Endothelial cell (in vitro differentiated cells): Measurements from ENCODE around the gene ZNHIT2. TPM values are rescaled to one million over a fixed set of nuclear protein-coding genes. Genes with fewer than 3 reads are reported as not detected.

Experiments used
- DNase-seq: peaks from one replicate; pipeline ENCODE4 v3.0.0; 2021; ENCODE audit warnings: low spot score
- H3K27ac Mint-ChIP-seq: one replicate; pipeline ENCODE4 v1.8.0; 2021; ENCODE audit warnings: mixed read lengths, inconsistent platforms; ENCODE audit not compliant: unreplicated experiment
- H3K27me3 Mint-ChIP-seq: one replicate; pipeline ENCODE4 v1.8.0; 2021; ENCODE audit warnings: mild to moderate bottlenecking, moderate library complexity, mixed read lengths, inconsistent platforms; ENCODE audit not compliant: unreplicated experiment
- H3K36me3 Mint-ChIP-seq: one replicate; pipeline ENCODE4 v1.8.0; 2021; ENCODE audit warnings: mild to moderate bottlenecking, low read depth, mixed read lengths, inconsistent platforms; ENCODE audit not compliant: unreplicated experiment
- H3K4me1 Mint-ChIP-seq: one replicate; pipeline ENCODE4 v1.8.0; 2021; ENCODE audit warnings: mild to moderate bottlenecking, mixed read lengths, inconsistent platforms; ENCODE audit not compliant: unreplicated experiment
- H3K4me3 Mint-ChIP-seq: one replicate; pipeline ENCODE4 v1.8.0; 2021; ENCODE audit warnings: mild to moderate bottlenecking, mixed read lengths, inconsistent platforms; ENCODE audit not compliant: unreplicated experiment
- H3K9me3 Mint-ChIP-seq: one replicate; pipeline ENCODE4 v1.8.0; 2021; ENCODE audit warnings: mixed read lengths, inconsistent platforms; ENCODE audit not compliant: unreplicated experiment
- total RNA-seq: library from RNA; stranded (reverse); fragmentation: NEBNext Ultra II Directional; extraction: Animal tissue kit (Norgen Biotek cat#: 25700); gene quantifications from one replicate; pipeline ENCODE4 v1.2.1, GENCODE V29; 2021; ENCODE audit not compliant: unreplicated experiment
- TF ChIP-seq, protein P1 (sequence below): fragments of 200-600 bp; sonication (generic); IDR thresholded peaks from one replicate; pipeline ENCODE4 v1.5.0; 2021; ENCODE audit warnings: antibody characterized with exemption; ENCODE audit not compliant: unreplicated experiment

The ZNHIT2 gene
- total RNA-seq, 1 donor from 2014 or later: 6.0 TPM

- TF ChIP-seq, protein P1, sequence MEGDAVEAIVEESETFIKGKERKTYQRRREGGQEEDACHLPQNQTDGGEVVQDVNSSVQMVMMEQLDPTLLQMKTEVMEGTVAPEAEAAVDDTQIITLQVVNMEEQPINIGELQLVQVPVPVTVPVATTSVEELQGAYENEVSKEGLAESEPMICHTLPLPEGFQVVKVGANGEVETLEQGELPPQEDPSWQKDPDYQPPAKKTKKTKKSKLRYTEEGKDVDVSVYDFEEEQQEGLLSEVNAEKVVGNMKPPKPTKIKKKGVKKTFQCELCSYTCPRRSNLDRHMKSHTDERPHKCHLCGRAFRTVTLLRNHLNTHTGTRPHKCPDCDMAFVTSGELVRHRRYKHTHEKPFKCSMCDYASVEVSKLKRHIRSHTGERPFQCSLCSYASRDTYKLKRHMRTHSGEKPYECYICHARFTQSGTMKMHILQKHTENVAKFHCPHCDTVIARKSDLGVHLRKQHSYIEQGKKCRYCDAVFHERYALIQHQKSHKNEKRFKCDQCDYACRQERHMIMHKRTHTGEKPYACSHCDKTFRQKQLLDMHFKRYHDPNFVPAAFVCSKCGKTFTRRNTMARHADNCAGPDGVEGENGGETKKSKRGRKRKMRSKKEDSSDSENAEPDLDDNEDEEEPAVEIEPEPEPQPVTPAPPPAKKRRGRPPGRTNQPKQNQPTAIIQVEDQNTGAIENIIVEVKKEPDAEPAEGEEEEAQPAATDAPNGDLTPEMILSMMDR: no peak
- H3K36me3 Mint-ChIP-seq: no peaks in the 10 kb centered on the region
- H3K9me3 Mint-ChIP-seq: no peaks in the 10 kb centered on the region
- H3K4me1 Mint-ChIP-seq: no peaks in the 10 kb centered on the region
- no peak overlapping the region for H3K4me3 Mint-ChIP-seq
- H3K27ac Mint-ChIP-seq: no peak overlapping the region
- H3K27me3 Mint-ChIP-seq: no peaks in the 10 kb centered on the region
- no peak for DNase-seq
Observed at GRCh38 chr11:65160643-65161042, 43.1 kb upstream of the ZNHIT2 start.

DNA sequence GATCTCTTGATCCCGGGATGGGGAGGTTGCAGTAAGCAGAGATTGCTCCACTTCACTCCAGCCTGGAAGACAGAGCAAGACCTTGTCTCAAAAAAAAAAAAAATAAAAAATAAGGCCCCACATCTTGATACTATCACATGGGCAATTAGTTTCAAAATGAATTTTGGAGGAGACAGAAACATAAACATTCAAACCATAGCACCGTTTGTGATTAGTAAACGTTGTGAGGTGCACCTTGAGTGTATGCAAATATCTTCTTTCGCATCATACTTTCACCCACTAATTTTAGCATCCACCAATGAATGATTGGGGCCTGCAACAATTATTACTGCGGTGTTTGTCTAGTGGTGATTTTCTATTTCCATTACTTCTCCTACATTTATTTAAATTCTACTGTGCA lies 41.5 kb upstream of the ZNHIT2 start:
- Mint-ChIP-seq H3K36me3 (no peaks in the 10 kb centered on the region), H3K27me3 (no peaks in the 10 kb centered on the region), H3K4me1 (no peaks in the 10 kb centered on the region), H3K9me3 (no peaks in the 10 kb centered on the region), H3K27ac (no peak overlapping the region), H3K4me3 (no peak overlapping the region)
- no peak for DNase-seq
- TF ChIP-seq, protein P1: no peak

DNA sequence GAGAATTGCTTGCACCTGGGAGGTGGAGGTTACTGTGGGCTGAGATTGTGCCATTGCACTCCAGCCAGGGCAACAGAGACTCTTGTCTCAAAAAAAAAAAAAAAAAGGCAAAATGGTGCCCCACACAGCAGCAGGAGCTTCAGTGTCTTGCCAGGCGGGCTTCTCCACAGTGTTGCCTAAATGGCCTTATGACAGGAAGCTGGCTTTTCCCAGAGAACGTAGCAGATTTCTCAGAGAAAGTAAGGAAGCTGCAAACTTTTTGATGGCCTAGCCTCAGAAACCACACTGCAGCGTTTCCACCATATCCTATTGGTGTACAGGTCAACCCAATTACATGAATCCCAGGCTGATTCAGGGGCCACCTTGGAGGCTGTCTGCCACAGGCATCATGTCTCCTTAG lies 39.8 kb upstream of the ZNHIT2 start:
- H3K27ac Mint-ChIP-seq: no peak overlapping the region
- no peaks in the 10 kb centered on the region for H3K36me3 Mint-ChIP-seq
- no peaks in the 10 kb centered on the region for H3K27me3 Mint-ChIP-seq
- TF ChIP-seq, protein P1: no peak
- no peak overlapping the region for H3K4me3 Mint-ChIP-seq
- H3K4me1 Mint-ChIP-seq: no peaks in the 10 kb centered on the region
- H3K9me3 Mint-ChIP-seq: no peaks in the 10 kb centered on the region
- no peak for DNase-seq

DNA sequence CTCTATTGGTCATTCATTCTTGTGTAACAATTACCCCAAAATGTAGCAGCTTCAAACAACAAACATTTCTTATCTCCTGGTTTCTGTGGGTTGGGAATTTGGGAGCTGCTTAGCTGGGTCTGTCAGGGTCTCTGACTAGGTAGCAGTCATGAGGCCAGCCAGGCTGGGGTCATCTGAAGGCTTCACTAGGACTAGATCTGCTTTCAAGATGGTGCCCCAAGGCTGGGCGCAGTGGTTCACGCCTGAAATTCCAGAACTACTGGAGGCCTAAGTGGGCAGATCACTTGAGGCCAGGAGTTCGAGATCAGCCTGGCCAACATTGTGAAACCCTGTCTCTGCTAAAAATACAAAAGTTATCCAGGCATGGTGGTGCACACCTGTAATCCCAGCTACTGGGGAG lies 39.4 kb upstream of the ZNHIT2 start:
- DNase-seq: no peak
- H3K4me1 Mint-ChIP-seq: no peaks in the 10 kb centered on the region
- H3K27ac Mint-ChIP-seq: no peak overlapping the region
- H3K27me3 Mint-ChIP-seq: no peaks in the 10 kb centered on the region
- no peaks in the 10 kb centered on the region for H3K36me3 Mint-ChIP-seq
- no peaks in the 10 kb centered on the region for H3K9me3 Mint-ChIP-seq
- TF ChIP-seq, protein P1: no peak
- no peak overlapping the region for H3K4me3 Mint-ChIP-seq

DNA sequence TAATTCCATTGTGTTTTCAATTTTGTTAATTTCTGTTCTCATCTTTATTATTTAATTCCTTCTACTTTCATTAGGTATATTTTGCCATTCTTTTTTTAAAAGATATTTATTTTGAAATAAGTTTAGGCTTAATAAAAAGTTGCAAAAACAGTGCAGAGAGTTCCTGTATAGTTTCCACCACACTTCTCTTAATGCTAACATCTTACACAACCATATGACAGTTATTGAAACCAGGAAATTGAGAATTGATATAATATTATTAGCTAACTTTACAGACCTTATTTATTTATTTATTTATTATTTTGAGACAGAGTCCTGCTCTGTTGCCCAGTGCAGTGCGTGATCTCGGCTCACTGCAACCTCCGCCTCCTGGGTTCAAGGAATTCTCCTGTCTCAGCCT lies 38.8 kb upstream of the ZNHIT2 start:
- H3K27me3 Mint-ChIP-seq: no peaks in the 10 kb centered on the region
- no peak for DNase-seq
- TF ChIP-seq, protein P1: no peak

More for the DNA sequence above, 38.8 kb upstream of the ZNHIT2 start:
- Mint-ChIP-seq H3K4me3 (no peak overlapping the region), H3K27ac (no peak overlapping the region), H3K9me3 (no peaks in the 10 kb centered on the region), H3K4me1 (no peaks in the 10 kb centered on the region), H3K36me3 (no peaks in the 10 kb centered on the region)
